SK-N-SH treated with all-trans-retinoic acid at 6 μM for 48 hours (cell line): ENCODE results near the gene CWC27.

ENCODE experiments used
- ESRRG ChIP-seq: fragments of 250-450 bp; sonication (Bioruptor Pico); IDR thresholded peaks from 2 replicates; pipeline ENCODE4 v1.6.1; 2021; ENCODE audit warnings: mild to moderate bottlenecking
- RARB ChIP-seq: fragments of 250-450 bp; sonication (Bioruptor Pico); IDR thresholded peaks from 2 replicates; pipeline ENCODE4 v1.8.0; 2021; ENCODE audit warnings: mild to moderate bottlenecking, moderate library complexity

DNA sequence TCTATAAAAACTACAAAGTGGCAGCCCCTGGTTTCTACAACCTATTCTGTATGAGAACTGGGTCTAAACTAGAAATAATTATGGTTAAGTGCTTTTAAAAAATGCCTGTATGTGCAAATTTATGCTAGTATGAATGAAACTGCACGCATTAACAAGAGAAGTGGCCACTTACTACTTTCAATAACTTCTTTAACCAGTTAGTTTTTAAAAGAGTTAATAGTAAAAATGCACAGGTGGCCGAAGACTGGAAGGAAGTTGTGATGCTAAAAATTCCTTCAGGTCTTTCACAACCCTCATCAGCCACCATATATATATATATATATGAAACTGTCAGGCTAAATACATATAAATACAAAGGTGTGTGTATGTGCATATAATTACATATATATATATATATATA, 41.6 kb upstream of the CWC27 start:
- TF ChIP-seq RARB (CRISPR knock-in tag) (no peak), ESRRG (CRISPR knock-in tag) (no peak)
